GM18517 (cell line): Measurements from ENCODE around the gene GLIPR2.
"Not testable (repeated sequence)": the region's sequence is repeated elsewhere in the genome, so short reads cannot be mapped to it uniquely, and the experiment has no call there.

Experiments used
- ATAC-seq: cut with Tn5 transposase; IDR thresholded peaks from one replicate; pipeline ENCODE4 v1.9.1; 2021; ENCODE audit warnings: mild to moderate bottlenecking, moderate library complexity; ENCODE audit not compliant: unreplicated experiment

The GLIPR2 gene

DNA sequence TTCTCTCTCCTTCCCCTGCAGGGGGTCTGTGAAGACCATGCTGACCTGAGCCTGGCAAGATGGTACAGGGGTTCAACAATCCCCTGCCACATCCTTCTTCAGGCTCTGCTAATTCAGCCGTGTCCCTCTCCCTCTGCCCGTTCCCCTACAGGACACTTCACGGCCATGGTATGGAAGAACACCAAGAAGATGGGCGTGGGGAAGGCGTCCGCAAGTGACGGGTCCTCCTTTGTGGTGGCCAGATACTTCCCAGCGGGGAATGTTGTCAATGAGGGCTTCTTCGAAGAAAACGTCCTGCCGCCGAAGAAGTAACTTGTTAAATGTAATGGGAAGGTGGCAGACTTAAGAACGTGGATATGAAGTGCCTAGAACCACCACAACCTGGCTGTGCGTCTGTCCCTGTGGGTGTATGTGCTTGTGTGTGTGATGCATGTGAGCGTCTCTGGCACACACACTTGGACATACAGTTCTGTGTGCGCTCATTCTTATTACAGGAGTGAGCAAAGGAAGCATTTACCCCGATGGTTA is 25.7 kb downstream of the GLIPR2 start:
- ATAC-seq: no peak

DNA sequence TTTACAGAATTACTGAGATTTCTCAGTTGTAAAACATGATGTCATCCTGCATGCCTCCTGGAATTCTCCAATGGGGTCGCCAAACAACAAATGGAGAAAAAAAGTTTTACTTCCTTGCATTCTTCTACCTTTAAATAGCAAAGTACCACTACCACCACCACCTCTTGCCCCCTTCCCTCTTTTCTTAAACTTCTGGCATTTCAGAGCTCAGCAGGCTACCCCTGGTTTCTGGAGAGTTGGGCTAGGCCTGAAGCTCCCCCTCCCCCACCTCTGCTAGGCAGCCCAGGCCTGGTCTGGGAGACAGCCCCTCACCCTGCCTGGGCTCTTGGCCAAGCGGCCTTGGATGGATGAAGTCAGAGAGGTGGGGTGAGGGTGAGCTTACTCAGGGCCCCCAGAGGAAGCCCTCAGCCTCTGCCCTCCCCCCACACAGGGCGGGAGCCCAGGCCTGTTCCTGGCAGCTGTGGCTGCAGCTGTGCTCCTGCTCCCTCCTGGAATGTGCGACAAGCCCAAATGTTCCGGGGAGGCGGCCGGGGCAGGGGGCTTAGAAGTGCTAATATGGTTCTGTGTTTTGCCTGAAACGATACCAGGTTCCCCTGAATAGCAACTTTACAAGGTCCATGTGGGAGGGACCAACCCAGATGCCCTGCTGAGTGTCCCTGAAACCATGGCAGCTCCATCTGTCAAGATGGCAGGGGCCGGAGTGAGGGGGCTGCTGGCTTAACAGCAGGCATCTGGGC is 26.7 kb downstream of the GLIPR2 start:
- ATAC-seq: no peak

DNA sequence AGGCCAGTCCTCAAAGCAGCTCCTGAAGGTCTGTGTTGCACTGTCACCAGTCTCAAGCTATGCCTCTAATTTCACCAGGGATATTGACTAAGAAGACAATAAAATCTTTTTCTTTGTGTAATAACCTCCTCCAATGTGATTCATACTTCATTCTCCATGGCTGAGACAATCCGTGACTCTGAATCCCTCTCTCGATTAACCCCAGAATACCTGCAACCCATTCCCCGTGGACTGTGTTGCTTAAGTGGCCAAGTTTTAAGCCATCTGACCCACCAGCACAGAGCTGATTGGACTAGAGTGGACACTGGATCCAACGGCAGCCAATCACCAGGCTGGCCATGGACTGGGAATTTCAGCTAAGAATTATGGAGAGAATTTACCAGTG is 27.2 kb downstream of the GLIPR2 start:
- no peak for ATAC-seq

DNA sequence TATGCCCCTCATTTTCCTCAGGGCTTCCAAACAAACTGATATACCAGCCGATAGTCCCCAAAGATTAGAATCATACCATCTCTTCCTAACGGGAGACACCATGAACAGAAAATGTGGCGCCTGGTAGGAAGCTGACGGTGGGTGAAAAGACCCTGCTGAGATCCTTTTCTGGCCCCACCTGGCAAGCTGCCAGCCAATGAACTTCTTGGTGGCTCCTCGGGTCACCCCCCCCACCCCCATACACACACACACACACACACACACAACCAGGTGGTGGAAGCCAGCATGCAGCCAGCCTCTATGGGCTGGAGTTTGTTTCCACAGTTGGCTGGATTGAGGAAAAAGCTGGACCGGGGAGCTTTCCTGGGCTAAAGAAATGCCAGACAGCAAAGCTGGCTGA is 27.8 kb downstream of the GLIPR2 start:
- no peak for ATAC-seq

DNA sequence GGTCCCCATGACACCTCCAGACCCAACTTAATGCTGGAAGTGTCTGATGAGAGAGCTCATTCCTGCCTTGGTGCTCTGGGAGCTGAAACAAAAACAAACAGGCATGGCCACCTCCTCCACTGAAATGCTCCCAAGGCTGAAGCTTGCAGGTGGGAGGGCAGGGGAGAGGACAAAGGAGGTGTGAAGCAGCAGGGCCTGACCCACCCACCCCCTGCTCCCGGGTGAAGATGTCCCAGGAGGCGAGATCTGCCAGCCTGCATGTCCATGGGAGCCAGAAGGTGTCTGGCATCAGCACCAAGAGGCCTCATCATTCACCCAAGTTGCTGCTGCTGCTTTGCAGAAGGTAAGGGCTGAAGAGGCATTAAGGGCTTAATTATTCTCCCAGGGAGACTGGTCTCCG is 28.5 kb downstream of the GLIPR2 start:
- no peak for ATAC-seq

DNA sequence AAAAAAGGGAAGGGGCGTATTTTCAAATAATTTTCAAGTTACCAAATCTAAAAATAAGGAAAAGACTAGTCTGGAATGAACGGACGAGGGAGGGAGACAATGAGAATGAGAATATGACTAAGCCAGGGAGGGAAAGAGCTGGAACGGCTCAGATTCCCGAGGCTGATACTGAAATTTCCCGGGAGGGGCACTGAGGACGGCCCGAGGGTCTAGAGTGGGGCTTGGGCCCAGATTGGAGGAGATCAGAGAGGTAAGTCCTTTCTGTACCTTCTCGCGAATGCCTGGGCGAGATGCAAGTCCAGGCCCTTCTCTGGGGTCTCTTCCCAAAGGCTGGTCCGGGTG is 29.3 kb downstream of the GLIPR2 start:
- ATAC-seq: no peak

DNA sequence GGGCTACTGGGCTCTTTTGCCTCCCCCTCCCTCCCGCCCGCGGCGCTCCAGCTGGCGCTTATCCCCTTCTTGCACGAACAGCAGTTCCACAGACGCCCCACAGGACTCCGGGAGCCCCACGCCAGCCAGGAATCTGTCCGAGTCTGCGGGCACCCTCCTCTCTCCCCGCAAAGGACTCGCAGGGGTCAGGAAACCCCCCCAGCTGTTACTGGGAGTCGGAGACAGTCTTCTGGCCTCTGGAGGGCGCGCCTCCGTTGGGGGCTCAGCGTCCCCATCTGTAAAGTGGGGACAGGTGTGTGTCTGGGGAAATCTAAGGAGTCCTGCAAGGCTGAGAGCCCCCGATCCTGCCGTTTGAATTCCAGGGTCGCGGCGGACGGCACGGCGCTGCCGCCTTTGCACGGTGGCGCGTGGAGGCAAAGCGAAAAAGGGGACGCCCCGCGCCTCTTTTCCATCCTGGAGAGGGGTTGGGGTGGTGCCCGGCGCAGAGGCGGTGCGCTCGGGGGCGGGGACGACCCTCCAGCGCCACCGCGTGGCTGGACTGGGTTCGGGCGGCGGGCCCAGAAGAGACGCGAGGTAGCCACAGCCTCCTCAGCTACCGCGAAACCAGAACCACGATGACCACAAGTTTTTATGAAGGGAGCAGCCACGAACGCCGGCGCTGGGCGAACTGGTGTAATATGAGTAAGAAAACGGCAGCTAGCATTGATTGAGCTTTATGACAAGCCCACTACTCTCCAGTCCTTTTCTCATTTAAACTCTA is 29.8 kb downstream of the GLIPR2 start:
- peak; percentile 65 for ATAC-seq

DNA sequence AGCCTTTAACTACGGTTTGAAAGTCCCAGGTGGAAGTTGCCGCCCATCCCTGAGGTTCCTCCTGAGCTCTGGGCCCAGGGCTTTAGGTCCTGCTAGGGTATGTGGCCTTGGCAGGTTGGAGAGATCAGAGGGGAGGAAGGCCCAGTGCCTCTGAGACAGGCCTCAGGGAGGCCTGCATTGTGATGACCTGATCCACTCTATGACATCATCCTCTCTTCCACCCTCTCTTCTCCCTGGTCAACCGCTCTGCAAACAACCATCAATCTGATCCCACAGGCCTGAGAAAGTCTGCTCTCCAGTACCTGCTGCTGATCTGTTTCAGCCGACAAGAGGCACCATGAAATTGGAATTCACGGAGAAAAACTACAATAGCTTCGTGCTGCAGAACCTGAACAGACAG is 32.6 kb downstream of the GLIPR2 start, which contains the start of gene CCIN:
Gene CCIN, plus strand, starts transcription at position 223 of the 400 bp plus-strand sequence. Its CDS starts 115 bp downstream, at position 338.
- no peak for ATAC-seq

DNA sequence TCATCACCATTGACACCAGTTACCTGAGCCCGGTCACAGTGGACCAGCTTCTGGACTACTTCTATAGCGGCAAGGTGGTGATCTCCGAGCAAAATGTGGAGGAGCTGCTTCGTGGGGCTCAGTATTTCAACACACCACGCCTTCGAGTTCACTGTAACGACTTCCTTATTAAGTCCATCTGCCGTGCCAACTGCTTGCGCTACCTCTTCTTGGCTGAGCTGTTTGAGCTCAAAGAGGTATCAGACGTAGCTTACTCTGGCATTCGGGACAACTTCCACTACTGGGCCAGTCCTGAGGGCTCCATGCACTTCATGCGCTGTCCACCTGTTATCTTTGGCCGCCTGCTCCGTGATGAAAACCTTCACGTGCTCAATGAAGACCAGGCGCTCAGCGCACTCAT is 33.2 kb downstream of the GLIPR2 start:
- no peak for ATAC-seq

DNA sequence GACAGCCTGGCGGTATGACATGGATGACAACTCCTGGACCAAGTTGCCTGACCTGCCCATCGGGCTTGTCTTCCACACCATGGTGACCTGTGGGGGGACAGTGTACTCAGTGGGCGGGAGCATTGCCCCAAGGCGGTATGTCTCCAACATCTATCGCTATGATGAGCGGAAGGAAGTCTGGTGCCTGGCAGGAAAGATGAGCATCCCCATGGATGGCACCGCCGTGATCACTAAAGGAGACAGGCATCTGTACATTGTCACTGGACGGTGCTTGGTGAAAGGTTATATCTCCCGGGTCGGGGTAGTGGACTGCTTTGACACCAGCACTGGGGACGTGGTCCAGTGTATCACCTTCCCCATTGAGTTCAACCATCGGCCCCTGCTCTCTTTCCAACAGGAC is 34.0 kb downstream of the GLIPR2 start:
- no peak for ATAC-seq

DNA sequence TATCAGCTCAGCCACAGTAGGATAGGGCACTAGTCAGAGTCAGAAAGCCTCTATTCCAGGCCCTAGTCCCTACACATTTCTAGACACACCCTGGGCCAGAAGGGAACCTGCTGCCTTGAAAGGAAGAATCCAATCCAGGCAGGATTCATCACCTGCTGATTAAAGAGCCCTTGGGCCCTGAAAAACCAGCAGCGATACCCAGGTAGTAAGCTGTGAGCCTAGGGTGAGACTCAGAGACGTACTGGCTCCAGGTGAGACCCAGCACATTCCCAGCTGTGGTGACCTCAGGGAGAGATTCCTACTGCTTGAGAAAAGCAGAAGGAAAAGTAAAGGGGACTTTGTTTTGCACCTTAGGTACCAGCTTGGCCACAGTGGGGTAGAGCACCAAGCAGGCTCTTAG is 37.3 kb downstream of the GLIPR2 start:
- ATAC-seq: no peak

DNA sequence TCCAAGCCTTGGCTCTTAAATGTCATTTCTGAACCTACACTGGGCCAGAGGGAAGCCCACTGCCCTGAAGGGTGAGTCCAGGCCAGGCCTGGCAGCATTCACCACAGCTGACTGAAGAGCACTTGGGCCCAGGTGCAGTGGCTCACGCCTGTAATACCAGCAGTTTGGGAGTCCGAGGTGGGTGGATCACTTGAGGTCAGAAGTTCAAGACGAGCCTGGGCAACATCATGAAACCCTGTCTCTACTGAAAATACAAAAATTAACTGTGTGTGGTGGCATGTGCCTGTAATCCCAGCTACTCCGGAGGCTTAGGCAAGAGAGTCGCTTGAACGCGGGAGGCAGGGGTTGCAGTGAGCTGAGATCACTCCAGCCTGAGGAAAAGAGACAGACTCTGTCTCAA is 37.7 kb downstream of the GLIPR2 start:
- ATAC-seq: no peak

DNA sequence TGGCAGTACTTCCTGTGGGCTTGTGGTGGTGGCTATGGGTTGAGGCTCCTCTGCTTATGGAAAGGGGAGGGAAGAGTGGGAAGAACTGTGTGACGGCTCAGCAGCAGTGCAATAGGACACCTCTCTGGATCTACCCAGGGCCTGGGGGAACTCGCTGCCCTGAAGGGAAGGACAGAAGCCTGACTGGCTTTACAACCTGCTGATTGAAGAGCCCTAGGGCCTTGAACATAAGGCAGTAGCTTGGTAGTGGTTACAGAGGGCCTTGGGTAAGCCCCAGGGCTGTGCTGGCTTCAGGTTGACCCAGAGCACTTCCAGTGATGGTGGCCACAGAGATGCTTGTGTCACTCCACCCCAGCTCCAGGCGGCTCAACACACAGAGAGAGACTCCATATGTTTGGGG is 38.2 kb downstream of the GLIPR2 start:
- no peak for ATAC-seq

DNA sequence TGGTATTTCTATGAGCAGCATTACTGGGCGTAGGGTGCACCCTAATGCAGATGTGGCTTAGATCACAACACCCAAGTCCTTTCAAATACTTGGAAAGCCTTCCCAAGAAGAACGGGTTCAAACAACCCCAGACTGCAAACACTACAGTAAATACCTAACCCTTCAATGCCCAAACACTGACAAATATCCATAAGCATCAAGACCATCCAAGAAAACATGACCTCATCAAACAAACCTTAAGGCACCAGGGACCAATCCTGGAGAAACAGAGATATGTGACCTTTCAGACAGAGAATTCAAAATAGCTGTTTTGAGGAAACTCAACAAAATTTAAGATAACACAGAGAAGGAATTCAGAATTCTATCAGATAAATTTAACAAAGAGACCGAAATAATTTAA is 38.7 kb downstream of the GLIPR2 start:
- not testable (repeated sequence) for ATAC-seq

DNA sequence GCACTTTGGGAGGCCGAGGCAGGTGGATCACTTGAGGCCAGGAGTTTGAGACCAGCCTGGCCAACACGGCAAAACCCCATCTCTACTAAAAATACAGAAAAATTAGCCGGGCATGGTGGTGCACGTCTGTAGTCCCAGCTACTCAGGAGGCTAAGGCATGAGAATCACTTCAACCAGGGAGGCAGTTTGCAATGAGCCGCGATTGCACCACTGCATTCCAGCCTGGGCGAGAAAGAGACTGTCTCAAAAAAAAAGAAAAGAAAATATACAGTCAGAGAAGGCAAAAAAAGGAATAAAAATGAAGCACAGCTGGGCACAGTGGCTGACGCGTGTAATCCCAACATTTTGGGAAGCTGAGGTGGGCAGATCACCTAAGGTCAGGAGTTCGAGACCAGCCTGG is 40.0 kb downstream of the GLIPR2 start:
- not testable (repeated sequence) for ATAC-seq

DNA sequence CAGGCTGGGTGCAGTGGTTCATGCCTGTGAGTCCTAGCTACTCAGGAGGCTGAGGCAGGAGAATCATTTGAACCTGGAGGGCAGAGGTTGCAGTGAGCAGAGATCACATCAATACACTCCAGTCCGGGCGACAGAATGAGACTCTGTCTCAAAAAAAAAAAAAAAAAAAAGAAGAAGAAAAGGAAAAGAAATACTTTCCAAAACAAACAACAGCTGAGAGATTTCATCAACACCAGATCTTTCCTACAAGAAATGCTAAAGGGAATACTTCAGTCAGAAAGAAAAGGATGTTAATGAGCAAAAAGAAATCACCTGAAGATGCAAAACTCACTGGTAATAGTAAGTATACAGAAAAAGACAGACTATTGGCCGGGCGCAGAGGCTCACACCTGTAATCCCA is 41.0 kb downstream of the GLIPR2 start:
- no peak for ATAC-seq

DNA sequence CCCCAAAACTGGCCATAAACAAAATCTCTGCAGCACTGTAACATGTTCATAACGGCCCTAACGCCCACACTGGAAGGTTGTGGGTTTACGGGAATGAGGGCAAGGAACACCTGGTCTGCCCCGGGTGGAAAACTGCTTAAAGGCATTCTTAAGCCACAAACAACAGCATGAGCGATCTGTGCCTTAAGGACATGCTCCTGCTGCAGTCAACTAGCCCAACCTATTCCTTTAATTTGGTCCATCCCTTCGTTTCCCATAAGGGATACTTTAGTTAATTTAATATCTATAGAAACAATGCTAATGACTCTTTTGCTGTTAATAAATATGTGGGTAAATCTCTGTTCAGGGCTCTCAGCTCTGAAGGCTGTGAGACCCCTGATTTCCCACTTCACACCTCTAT is 43.7 kb downstream of the GLIPR2 start:
- not testable (repeated sequence) for ATAC-seq

DNA sequence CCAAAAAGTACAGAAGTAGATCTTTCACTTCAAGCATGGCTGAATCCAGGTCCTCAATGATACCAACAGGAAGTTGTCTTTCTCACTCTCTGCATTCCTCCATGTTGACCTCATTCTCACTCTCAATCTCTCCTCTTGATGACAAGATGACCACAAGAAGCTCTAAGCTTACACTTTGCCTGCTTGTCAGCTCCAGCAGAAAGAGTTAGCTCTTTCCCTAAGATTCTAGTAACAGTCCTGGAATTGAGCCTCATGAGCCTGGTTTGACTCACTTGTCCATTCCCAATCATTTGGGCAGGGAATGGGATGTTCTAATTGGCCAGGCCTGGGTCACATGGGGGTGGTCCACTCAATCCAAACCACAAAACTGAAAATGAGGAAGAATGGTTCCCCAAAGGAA is 50.9 kb downstream of the GLIPR2 start:
- ATAC-seq: no peak

DNA sequence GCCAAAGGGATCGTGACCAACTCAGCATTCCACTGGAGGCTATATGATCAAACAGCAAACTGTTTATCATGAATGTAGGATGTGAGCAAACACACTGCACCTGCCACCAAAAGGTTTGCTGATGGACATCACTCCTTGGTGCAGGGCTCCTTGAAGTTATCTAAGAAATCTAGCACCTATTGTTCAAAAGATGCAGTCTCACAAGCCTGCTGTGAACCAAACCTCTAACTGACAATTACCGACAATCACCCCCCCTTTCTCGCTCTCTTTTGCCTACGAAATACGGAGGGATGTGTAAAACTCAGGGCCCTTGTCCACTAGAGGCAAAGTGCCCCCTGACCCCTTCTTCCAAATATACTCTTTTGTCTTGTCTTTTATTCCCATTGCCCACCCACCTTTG is 51.7 kb downstream of the GLIPR2 start:
- ATAC-seq: no peak

DNA sequence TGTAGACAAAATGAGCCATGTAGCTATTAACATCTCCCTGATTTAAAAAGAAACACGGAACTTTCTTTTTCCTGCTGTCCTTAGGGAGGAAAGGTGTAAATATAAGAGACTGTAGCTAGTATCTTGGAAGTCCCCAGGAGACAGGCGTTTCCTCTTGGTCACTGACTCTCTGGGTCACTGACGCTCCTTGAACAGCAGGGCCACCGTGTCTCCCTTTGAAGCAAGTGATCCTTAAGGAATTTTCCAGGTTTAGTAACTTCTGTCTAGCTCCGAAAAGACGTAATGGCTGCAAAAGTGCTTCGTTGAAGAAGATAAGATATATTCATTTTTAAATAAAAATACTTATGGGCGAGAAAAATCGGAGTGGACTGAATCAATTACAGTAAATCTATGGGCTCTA is 53.4 kb downstream of the GLIPR2 start:
- no peak for ATAC-seq

DNA sequence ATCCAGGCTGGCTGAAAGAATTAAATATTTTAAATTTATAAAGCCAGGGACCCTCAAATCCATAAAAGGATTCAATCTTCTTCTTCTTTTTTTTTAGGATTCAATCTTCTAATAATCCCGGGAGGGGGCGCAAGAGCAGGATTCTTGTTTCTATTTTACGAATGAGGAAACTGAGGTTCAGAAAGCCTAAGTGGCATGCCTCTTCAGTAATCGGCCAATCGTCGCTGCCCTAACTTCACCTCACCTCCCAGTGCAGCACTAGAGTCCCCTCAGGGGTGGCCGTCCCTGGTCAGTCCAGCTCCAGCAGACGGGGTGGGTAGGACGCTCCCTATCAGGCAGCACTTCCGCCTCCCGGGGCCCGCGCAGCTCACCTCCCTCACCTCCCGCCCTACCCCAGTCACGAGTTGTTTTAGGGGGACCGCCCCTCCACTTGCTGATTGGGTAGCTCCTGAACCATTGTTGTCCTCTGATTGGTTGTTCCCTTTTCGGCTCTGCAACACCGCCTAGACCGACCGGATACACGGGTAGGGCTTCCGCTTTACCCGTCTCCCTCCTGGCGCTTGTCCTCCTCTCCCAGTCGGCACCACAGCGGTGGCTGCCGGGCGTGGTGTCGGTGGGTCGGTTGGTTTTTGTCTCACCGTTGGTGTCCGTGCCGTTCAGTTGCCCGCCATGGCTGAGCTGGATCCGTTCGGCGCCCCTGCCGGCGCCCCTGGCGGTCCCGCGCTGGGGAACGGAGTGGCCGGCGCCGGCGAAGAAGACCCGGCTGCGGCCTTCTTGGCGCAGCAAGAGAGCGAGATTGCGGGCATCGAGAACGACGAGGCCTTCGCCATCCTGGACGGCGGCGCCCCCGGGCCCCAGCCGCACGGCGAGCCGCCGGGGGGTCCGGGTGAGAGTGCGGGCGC is 54.1 kb downstream of the GLIPR2 start, which contains the start of gene CLTA:
Gene CLTA, plus strand, starts transcription at position 534 of the 902 bp plus-strand sequence. Its CDS starts 136 bp downstream, at position 670.
- peak; percentile 98 for ATAC-seq
